ENCODE data around the gene NHS.

Gene NHS

DNA sequence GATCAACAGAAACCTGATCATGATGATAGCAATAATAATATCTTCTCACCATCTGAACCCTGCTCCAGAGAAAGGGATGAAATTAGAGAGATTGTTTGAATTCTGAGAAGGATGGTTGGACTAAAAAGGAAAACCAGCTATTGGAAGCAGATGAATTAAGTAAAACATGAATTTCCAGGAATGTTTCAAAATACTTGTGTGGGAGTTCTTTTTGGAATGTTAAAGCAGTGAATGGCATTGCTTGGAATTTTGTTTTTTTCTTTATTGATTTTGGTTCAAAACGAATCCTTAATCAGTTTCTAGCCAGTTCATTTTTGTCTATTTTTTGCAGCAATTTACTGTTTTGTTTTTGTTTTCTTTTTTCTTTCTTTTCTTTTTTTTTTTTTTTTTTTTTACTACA, 150.3 kb downstream of the NHS start:
- H3K27ac ChIP-seq, result no peak overlapping the region
- no peak for TF ChIP-seq ZFX (IDR thresholded peaks at IDR 0.05; ENCODE audit: borderline replicate concordance)
- TF ChIP-seq, protein P1, sequence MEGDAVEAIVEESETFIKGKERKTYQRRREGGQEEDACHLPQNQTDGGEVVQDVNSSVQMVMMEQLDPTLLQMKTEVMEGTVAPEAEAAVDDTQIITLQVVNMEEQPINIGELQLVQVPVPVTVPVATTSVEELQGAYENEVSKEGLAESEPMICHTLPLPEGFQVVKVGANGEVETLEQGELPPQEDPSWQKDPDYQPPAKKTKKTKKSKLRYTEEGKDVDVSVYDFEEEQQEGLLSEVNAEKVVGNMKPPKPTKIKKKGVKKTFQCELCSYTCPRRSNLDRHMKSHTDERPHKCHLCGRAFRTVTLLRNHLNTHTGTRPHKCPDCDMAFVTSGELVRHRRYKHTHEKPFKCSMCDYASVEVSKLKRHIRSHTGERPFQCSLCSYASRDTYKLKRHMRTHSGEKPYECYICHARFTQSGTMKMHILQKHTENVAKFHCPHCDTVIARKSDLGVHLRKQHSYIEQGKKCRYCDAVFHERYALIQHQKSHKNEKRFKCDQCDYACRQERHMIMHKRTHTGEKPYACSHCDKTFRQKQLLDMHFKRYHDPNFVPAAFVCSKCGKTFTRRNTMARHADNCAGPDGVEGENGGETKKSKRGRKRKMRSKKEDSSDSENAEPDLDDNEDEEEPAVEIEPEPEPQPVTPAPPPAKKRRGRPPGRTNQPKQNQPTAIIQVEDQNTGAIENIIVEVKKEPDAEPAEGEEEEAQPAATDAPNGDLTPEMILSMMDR (IDR thresholded peaks at IDR 0.05), result no peak

DNA sequence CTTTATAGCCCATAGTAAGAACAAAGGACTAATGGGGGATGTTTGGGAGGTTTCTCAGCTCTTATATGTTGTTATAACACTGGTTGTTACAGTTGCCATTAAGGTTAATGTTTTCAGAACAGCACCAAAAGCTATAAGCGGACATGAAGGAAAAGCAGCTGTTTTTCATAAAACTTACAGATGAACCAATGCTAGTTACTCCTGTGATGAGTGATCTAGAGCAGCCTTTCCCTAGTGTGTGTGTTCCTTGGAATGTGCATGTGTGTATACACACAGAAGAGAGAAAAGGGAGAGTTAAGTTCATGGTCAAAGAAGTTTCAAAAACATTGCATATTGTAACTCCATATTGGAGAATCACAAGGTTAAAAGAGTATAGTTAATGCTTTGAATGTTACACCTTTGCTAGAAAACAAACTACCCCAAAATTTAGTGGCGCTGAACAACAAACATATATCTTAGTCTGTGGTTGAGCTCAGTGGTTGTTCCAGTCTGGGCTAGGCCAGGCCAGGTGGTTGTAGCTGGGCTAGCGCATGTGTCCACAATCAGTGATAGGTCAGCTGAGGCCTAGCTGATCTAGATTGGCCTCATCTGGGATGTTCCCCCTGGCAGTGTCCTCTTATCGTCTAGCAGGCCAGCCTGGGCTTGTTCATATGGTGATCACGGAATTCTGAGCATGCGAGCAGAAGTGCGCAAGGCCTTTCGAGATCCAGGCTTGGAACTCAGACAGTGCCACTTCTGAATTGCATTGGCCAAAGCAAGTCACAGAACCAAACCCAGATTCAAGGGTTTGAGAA, 151.0 kb downstream of the NHS start:
- TF ChIP-seq, protein P1 (IDR thresholded peaks at IDR 0.05), result no peak
- TF ChIP-seq ZFX (IDR thresholded peaks at IDR 0.05; ENCODE audit: borderline replicate concordance), result no peak

DNA sequence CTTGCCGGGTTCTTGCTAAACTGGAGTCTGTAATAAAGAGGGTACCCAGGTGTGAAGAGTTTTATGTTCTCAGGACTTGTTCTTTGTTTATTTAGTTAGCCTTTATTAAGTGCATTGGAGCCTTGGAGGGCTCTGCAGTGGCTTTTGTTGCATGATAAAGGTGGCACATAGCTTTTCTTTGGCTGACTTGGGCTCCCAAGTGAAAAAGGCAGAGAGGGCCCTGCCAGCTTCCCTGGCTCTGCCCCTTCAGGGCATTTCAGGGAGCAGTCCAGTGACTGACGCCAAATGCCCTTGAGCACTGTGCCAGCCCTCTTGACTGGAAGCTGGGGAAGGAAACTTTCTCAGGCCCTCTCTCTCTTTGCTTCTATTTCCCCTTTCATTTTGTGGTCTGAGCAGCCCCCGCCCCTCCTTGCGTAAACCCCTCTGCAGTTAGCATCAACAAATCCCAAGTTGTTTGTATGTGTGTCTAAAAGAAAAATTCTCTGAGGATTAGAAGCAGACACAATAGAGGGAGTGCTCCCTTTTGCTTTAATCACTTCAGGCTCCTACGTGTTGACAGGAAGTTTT, 152.2 kb downstream of the NHS start:
- TF ChIP-seq ZFX (IDR thresholded peaks at IDR 0.05; ENCODE audit: borderline replicate concordance), result no peak
- TF ChIP-seq, protein P1 (IDR thresholded peaks at IDR 0.05), result no peak
- H3K27ac ChIP-seq, result no peak overlapping the region

More for the DNA sequence above, 151.0 kb downstream of the NHS start:
- no peak overlapping the region for H3K27ac ChIP-seq

DNA sequence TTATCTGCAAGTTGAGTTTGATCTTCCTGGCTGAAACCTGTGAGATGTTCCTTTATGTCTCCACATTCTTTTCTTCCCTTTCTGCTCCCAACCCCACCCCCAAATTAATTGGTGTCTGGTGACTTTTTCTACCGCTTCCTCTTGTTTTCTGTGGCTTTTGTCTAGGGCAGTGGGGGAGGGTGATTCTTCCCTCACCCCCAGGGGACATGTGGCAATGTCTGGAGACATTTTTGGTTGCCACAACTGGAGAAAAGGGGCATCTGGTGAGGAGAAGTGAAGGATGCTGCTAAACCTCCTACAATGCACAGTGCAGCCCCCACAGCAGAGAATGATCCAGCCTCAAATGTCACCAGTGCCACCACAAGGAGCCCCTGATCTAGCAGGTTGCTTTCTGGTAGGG, 152.9 kb downstream of the NHS start:
- no peak for TF ChIP-seq ZFX (IDR thresholded peaks at IDR 0.05; ENCODE audit: borderline replicate concordance)
- TF ChIP-seq, protein P1 (IDR thresholded peaks at IDR 0.05), result no peak
- H3K27ac ChIP-seq, result no peak overlapping the region

DNA sequence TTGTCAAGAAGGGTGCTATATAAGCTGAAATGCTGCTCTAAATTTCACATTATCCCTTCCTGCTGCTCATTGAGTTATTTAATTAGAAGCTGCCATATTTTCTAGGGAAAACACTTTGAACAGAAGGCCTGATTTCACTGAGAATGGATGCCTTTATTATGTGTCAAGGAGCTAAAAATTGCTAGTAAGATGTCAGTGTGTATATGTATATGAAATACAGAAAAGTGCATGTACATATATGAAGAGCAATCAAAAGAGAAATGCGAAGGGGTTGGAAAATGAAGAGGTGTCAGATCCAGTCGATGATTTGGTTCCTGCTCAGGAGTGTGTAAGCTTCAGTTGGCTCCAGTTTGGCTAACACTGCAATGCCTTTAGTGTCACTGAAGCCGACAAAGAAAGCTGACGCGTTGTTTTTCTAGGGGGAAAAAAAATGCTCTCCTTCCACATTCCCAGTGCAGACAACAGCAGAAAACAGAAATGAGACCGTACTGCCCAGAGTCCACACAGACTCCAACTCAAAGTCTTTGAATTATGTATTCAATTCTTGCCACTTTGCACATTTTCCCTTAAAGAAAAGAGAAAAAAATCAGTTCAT, 154.2 kb downstream of the NHS start:
- TF ChIP-seq, protein P1 (IDR thresholded peaks at IDR 0.05), result no peak
- no peak for TF ChIP-seq ZFX (IDR thresholded peaks at IDR 0.05; ENCODE audit: borderline replicate concordance)
- H3K27ac ChIP-seq, result no peak overlapping the region

DNA sequence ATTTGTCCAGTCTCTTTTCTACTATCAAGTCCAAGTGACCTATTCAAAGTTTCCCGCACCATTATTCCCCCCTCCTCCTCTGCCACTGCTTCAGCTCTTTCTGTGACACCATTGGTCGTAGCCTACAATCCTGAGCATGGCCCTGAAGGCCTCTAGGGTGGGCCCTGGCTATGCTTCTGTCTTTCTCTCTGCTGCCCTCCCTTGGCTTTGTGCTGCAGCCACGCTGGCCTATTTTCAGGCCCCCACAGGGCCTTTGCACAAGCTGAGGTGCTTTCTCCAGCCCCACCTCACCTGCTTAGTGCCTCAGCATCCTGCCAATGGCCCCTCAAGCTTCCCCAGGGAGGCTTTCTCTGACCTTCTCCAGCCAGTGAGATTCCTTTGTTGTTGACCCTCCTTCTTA, 156.5 kb downstream of the NHS start:
- H3K27ac ChIP-seq, result no peak overlapping the region
- TF ChIP-seq, protein P1 (IDR thresholded peaks at IDR 0.05), result no peak
- TF ChIP-seq ZFX (IDR thresholded peaks at IDR 0.05; ENCODE audit: borderline replicate concordance), result no peak

DNA sequence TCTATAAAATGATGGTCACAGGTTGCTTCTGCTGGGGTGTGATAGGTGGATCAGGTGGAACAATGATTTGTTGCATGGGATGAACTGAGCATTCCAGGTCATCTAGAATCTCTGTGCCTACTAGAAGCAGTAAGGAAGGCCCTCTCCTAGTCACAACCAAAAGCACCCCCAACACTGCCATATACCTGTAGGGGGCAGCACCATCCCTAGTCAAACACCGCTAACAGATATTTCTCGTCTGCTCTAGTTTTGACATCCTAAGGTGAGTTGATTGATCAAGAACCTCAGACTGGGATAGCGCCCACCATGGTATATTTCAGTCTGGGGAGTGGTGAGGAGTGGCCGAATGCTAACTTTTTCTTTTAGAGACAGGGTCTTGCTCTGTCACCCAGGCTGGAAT, 160.2 kb downstream of the NHS start:
- TF ChIP-seq, protein P1 (IDR thresholded peaks at IDR 0.05), result peak; percentile 55
- no peak for TF ChIP-seq ZFX (IDR thresholded peaks at IDR 0.05; ENCODE audit: borderline replicate concordance)
- H3K27ac ChIP-seq, result no peak overlapping the region
